DMS53 treated with DMSO at 0.1 percent for 48 hours (cell line): ENCODE data around the gene HOXD10.

ENCODE experiments used
- DNase-seq: peaks from one replicate; lab custom pipeline; 2025; ENCODE audit not compliant: unreplicated experiment; lab: John Stamatoyannopoulos, UW

Gene HOXD10

DNA sequence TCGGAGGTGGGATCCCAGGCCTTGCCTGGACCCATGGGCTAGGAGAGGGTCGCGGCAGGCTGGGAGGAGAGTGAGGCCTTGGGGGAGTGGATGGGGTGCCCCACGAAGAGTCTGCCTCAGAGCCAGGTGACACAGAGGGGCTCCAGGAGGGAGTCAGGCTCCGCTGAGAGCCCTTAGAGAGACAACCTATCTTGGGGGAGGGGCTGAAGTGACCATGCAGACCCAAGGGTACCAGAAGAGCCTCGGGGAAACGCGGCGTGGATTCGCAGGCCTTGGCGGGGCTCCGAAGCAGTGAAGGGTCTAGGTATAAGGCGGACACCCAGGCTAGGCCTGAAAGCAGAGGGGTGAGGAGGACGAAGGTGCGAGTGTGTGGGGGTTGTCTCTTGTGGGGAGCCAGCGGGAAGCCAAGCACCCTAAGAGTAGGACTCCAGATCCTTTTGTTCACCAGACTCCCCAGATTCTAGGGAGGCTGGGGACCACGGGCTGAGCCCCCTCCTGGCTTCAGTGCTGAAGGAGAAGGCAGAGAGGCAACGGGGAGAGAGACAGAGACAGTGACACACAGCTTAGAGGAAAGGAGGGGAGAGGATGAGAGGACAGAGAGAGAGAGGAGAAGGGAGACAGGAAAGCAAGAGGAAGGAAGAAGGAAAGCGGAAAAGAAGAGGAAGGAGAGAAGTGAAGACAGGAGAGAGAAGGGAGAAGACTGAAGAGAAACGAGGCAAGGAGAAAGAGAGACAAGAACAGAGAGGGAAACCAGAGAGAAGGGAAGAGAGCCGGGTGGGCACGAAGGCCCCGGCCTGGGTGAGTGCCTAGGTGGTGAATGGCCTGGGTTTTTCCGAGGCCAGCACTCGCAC, 10.6 kb upstream of the HOXD10 start:
- no peak for DNase-seq

GRCh38 chr2:176106581-176107539, 9.7 kb upstream of the HOXD10 start, which contains the start of gene HOXD11:
TSS of gene HOXD11 (plus strand) at chr2:176107280. CDS start at chr2:176107356, 76 bp downstream.
- DNase-seq: peak; percentile 65

DNA sequence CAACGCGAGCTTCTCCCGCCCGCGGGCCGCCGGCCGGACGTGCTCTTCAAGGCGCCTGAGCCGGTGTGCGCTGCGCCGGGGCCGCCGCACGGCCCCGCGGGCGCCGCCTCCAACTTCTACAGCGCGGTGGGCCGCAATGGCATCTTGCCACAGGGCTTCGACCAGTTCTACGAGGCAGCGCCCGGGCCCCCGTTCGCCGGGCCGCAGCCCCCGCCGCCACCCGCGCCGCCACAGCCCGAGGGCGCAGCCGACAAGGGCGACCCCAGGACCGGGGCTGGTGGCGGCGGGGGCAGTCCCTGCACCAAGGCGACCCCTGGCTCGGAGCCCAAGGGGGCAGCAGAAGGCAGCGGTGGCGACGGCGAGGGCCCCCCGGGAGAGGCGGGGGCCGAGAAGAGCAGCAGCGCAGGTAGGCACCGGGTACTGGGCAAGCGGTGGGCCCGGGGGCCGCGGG, 8.8 kb upstream of the HOXD10 start:
- no peak for DNase-seq

GRCh38 chr2:176109192-176109901, 7.2 kb upstream of the HOXD10 start:
- no peak for DNase-seq

- DNase-seq: no peak
These were observed 6.6 kb upstream of the HOXD10 start for GRCh38 chr2:176109946-176110345.

- no peak for DNase-seq
These were observed 5.9 kb upstream of the HOXD10 start for GRCh38 chr2:176110415-176111308.

- peak; percentile 80 for DNase-seq
These were observed 5.3 kb upstream of the HOXD10 start for GRCh38 chr2:176111309-176111663.

DNA sequence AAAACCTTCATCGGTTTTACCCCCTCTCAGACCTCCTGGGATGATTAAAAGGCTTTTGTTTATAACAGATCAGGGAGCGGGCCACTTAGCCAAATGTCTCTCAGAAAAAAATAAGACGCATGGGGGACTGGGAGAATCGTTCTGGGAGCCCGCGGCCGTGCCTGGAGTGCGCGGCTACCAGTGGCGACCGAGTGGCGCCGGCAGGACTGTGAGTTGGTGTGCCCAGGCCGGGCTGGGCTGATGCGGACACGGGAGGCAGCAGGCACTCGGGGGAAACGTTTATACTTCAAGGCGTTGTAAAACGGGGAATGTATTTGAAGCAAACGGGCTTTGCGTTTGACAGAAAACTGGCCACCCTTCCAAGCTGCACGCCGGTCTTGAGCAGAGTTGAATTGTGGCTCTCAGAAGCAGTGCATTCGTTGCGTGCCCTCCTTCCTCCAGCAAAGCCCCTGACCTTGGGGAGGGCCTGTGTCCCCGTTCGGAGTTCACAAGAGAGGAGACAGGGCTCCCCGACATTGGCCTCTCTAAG, 4.7 kb upstream of the HOXD10 start:
- no peak for DNase-seq

DNA sequence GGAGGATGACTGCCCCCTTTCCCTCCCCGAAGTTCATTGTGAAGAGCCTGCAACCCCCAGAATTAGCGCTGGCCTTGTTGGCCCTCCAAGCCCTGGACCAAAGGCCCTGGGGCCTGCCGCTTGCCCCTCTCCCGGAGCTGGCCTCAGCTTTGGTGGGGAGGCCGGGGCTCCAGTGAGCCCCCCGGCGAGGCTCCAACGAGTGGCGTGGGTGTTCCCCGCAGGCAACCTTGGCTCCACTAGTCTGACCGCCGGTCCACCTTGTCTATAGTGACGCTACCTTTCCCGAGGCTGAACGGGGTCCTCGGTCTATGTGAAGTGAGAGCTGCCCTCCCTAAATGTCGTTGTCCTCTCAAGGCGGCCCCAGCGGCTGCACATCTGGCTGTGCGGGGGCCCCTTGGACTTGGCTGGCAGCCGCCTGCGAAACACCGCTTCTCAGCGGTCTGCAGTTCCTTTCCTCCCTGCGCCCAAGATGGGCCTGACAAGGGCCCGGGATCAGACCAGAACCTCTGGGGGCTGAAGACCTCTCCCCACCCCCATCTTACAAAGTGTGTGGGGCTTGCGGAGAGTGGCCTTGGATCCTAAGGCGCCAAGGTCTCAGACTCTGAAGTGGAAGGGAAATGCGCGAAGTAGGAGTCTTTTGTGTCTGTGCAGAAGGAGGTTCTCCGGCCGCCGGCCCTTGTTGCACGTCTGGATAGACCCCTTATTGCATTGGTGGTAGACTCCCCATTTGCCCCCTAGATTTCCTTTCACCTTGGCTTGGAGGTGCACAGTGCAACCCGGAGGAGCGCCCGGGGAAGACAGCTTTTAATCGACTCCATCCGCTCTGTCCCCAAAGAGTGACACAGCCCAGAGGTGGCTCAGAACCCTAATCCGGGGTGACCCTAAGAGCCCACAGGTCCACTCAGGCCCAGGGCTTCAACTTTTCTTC, 3.9 kb upstream of the HOXD10 start:
- no peak for DNase-seq

DNA sequence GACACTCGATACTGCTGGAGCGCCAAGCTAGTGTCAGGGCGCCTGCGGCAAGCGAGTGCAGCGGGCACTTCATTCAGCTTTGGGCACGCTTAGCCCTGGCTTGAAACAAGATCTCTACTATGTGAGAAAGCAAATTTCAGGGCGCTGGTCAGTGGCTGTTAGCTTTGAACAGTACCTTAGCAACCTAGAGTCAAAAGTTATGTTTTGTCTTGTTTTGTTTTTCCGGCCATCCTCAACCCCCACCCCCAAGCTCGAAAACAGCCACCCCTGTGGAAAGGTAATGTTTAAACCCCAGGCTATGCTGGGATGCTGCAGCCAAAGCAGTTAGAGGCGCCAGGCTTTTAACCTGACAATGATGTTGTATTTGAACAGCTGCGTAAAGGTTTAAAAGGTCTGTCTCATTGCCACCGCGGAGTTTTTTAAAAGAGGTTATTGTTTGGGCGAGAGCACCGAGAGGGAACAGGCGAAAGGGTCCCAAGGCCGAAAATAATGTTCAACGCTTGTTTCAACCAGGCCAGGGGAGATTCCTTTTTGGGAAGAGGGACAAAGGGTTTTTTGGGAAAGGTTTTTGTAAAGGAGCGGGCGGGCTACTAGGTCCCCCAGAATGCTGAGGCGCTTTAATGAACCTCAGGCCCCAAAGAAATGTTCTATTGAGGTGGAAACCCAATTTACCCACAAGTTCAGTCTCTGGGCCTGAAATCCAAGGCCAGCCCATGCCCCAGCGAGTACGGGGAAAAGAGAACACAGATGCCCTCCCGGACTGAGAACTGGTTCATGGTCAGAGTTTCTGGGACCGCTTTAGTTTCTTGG, 2.3 kb upstream of the HOXD10 start:
- DNase-seq: peak; percentile 79

DNA sequence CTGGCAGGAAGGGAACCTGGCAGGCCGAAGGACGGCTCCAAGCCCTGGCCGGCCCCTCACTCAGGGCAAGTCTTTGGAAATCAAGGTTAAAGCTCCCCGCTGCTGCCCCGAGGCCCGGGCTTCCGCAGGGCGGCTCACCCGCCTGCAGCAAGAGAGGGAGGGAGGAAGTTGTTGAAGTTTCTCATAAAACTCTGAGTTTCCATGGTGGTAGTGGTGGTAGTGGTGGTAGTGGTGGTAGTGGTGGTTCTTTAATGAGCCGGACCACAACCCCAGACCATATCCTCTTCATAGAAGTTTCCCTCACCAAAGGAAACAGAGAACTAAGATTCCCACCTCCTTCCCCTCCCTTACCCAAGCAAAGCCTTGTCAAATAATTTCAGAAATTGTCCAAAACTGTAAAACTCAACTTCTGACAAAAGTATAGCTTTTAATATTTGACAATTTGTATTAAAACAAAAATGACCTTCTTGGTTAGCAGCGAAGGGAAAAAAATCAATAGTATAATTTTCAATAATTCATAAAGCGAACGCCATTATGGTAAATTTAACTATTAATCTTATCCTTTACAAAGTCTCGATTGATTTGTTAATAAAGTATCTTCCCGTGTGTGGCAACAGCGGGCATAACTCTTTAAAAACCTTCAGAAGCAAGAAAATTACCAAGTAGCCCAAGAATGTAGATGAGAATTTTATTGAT, 1.5 kb upstream of the HOXD10 start:
- no peak for DNase-seq

DNA sequence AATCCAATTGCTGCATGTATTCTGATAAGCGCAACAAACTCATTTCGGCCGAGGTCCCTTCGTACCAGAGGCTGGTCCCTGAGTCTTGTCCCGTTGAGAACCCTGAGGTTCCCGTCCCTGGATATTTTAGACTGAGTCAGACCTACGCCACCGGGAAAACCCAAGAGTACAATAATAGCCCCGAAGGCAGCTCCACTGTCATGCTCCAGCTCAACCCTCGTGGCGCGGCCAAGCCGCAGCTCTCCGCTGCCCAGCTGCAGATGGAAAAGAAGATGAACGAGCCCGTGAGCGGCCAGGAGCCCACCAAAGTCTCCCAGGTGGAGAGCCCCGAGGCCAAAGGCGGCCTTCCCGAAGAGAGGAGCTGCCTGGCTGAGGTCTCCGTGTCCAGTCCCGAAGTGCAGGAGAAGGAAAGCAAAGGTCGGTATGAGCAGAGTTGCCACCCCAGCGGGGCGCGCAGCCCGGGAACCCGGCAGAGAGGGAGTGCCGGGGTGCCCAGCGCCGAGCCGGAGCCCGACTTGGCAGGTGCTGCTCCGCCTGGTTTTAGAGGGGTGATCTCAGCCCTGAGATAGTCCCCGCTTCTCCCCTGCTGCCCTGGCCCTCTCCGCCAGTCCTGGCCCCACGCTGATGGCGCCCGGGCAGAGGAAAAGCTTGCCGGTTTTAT, 714 bp downstream of the HOXD10 start:
- DNase-seq: no peak

GRCh38 chr2:176117823-176118371, 1.3 kb downstream of the HOXD10 start:
- no peak for DNase-seq

GRCh38 chr2:176118601-176119339, 2.2 kb downstream of the HOXD10 start:
- DNase-seq: peak; percentile 58

GRCh38 chr2:176120364-176121189, 4.0 kb downstream of the HOXD10 start:
- no peak for DNase-seq
